K562 (cell line): ENCODE results near the gene PTH2. TPM values are rescaled to one million over a fixed set of nuclear protein-coding genes. Genes with fewer than 3 reads are reported as not detected.

Experiments used
- BACH1 ChIP-seq: fragments of 200-800 bp; sonication (Bioruptor generic); IDR thresholded peaks from 2 replicates; pipeline ENCODE4 v1.6.1; 2016; ENCODE audit warnings: missing genetic modification characterization, missing compliant biosample characterization
- BMI1 ChIP-seq: fragments of 150-350 bp; IDR thresholded peaks from 2 replicates; pipeline ENCODE4 v1.6.1; 2014; ENCODE audit warnings: low read length
- CEBPG ChIP-seq, 3 experiments: fragments of 200-800 bp in 1 of 3; sonication (Bioruptor generic) in 1 of 3; sonication (generic) in 1 of 3; formaldehyde crosslinking in 1 of 3; IDR thresholded peaks in 2 of 3; conservative IDR thresholded peaks in 1 of 3; 2 replicates each; pipeline versions ENCODE4 v1.6.1 to v1.8.0; 2016 to 2022; ENCODE audit warnings: missing compliant biosample characterization in 2 of 3, missing genetic modification characterization in 2 of 3, mild to moderate bottlenecking in 1 of 3, missing genetic modification reagents in 1 of 3
- CTBP1 ChIP-seq: fragments of 450-650 bp; IDR thresholded peaks from 2 replicates; pipeline ENCODE4 v1.6.1; 2016; ENCODE audit warnings: borderline replicate concordance
- GABPB2 ChIP-seq: fragments of 250-450 bp; sonication (Bioruptor Pico); conservative IDR thresholded peaks from 2 replicates; pipeline ENCODE4 v1.5.1; 2021; ENCODE audit warnings: mild to moderate bottlenecking
- HDAC2 ChIP-seq: fragments of 450-650 bp; IDR thresholded peaks from 2 replicates; pipeline ENCODE4 v1.6.1; 2016; ENCODE audit warnings: mild to moderate bottlenecking
- NONO ChIP-seq, 2 experiments: fragments of 200-400 bp in 1 of 2; fragments of 450-650 bp in 1 of 2; formaldehyde crosslinking in 1 of 2; IDR thresholded peaks; 2 replicates each; pipeline ENCODE4 v1.6.1; 2017; ENCODE audit warnings: low read depth in 2 of 2, mild to moderate bottlenecking in 2 of 2, moderate library complexity in 2 of 2, low read length in 1 of 2
- PHF8 ChIP-seq: fragments of 200-600 bp; sonication (generic); IDR thresholded peaks from 2 replicates; pipeline ENCODE4 v1.6.1; 2012; ENCODE audit warnings: mixed run types, mild to moderate bottlenecking, inconsistent platforms, low read length, moderate library complexity, borderline replicate concordance
- RBM22 ChIP-seq: fragments of 200-400 bp; formaldehyde crosslinking; IDR thresholded peaks from 2 replicates; pipeline ENCODE4 v1.6.1; 2018; ENCODE audit warnings: low read length, low read depth; ENCODE audit not compliant: poor library complexity, severe bottlenecking
- SMAD3 ChIP-seq: fragments of 450-650 bp; formaldehyde crosslinking; conservative IDR thresholded peaks from 2 replicates; pipeline ENCODE4 v1.4.0; 2020; ENCODE audit warnings: mild to moderate bottlenecking
- ZFP91 ChIP-seq: sonication (generic); formaldehyde crosslinking; IDR thresholded peaks from 2 replicates; pipeline ENCODE4 v1.8.0; 2022; ENCODE audit warnings: mild to moderate bottlenecking, missing genetic modification reagents
- ZNF263 ChIP-seq: sonication (generic); formaldehyde crosslinking; IDR thresholded peaks from 2 replicates; pipeline ENCODE4 v1.8.0; 2022; ENCODE audit warnings: mild to moderate bottlenecking, missing genetic modification reagents, borderline replicate concordance
- ZNF318 ChIP-seq, 2 experiments: fragments of 450-650 bp; IDR thresholded peaks; 2 replicates each; pipeline ENCODE4 v1.6.1; 2016; ENCODE audit warnings: mild to moderate bottlenecking in 2 of 2, borderline replicate concordance in 1 of 2, low read depth in 1 of 2, moderate library complexity in 1 of 2
- polyA plus RNA-seq, 8 experiments: library from polyadenylated mRNA; depleted of rRNA in 4 of 8; stranded (reverse) in 5 of 8; unstranded in 3 of 8; fragments of >200 nt; fragmentation: Nextera tagmentation in 2 of 8; fragmentation: Illumina TruSeq in 1 of 8; extraction: Ambion mirVana in 2 of 8; extraction: Trizol in 1 of 8; gene quantifications; 2 replicates each; pipeline versions ENCODE4 v1.2.1 to v1.2.3, GENCODE V29; 2011 to 2014; ENCODE audit warnings: inconsistent platforms in 1 of 8, missing spikeins in 1 of 8
- total RNA-seq, 7 experiments: library from RNA; depleted of rRNA in 6 of 7; stranded (reverse); fragments of >200 nt in 6 of 7; fragmentation: Illumina TruSeq in 2 of 7; extraction: Trizol in 2 of 7; gene quantifications; 2 replicates each; pipeline versions ENCODE4 v1.2.1 to v1.2.3, GENCODE V29; 2011 to 2021; ENCODE audit warnings: low replicate concordance in 1 of 7

Gene PTH2
- total and polyA plus RNA-seq, 9 of the 15 experiments (the other 6 are each of a cell fraction or from before 2014, with no cell fraction given) = 1.3 TPM; not detected in 8

GRCh38 chr19:49425922-49426592 is 2.8 kb upstream of the PTH2 start (continued):
- TF ChIP-seq ZFP91 = peak; percentile 31; the same call in 1 of the 2 replicates
- peak; percentile 94 for TF ChIP-seq ZNF263 (CRISPR knock-in tag)
- TF ChIP-seq PHF8 = peak; percentile 24; the same call in 1 of the 2 replicates
- no peak for TF ChIP-seq ZNF318 (IDR thresholded peaks at IDR 0.05; ENCODE audit: borderline replicate concordance in 1 of 2, low read depth in 1 of 2)
- no peak for TF ChIP-seq CEBPG (CRISPR knock-in tag; IDR thresholded peaks at IDR 0.05)
- TF ChIP-seq CEBPG (tag; conservative IDR thresholded peaks at IDR 0.05 in 1 of 2, IDR thresholded peaks at IDR 0.05 in 1 of 2) = no peak
- TF ChIP-seq NONO (IDR thresholded peaks at IDR 0.05; ENCODE audit: low read depth in 2 of 2, low read length in 1 of 2) = no peak
- no peak for TF ChIP-seq SMAD3 (CRISPR knock-in tag)
- no peak for TF ChIP-seq RBM22
- peak; percentile 60; the same call in 1 of the 2 replicates for TF ChIP-seq HDAC2
- TF ChIP-seq BACH1 = no peak
- TF ChIP-seq CTBP1 = peak; percentile 28
- no peak for TF ChIP-seq BMI1
- TF ChIP-seq GABPB2 (CRISPR knock-in tag) = no peak
